Sigmoid colon (tissue), 4 donors: Measurements from ENCODE around the gene ATP13A2.

Experiments used
- POLR2A ChIP-seq, 2 donors: fragments of 450-650 bp; IDR thresholded peaks; one replicate each; pipeline ENCODE4 v1.6.1; 2016; ENCODE audit warnings: antibody characterized with exemption in 2 of 2, mild to moderate bottlenecking in 2 of 2, moderate library complexity in 2 of 2
- POLR2AphosphoS5 ChIP-seq, 4 donors: sonication (generic); formaldehyde crosslinking; IDR thresholded peaks; one replicate each; pipeline ENCODE4 v1.6.1; 2017; ENCODE audit warnings: antibody characterized with exemption in 4 of 4
- TF ChIP-seq, protein P1 (sequence below), 4 experiments: fragments of 450-650 bp in 3 of 4; fragments of 200-600 bp in 1 of 4; IDR thresholded peaks; one replicate each; pipeline ENCODE4 v1.5.1; 2016 to 2019; ENCODE audit warnings: antibody characterized with exemption in 4 of 4, mild to moderate bottlenecking in 3 of 4, moderate library complexity in 2 of 4

DNA sequence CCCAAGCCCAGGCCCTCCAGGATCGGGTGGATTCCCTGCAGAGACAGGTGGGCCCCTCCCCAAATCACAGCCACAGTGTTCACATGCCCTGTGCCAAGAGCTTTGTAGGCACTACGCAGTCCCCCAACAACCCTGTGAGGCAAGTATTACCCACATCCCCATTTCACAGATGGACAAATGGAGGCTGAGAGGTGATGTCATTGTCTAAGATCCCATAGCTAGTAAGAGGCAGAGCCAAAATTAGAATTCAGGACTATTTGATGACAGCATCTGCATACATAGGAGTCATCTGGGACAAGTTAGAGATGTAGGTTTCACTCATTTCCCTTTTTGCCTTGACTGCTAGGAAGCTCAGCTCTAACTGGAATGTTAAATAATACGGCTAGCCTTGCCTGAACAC, 43.4 kb downstream of the ATP13A2 start:
- TF ChIP-seq, protein P1, sequence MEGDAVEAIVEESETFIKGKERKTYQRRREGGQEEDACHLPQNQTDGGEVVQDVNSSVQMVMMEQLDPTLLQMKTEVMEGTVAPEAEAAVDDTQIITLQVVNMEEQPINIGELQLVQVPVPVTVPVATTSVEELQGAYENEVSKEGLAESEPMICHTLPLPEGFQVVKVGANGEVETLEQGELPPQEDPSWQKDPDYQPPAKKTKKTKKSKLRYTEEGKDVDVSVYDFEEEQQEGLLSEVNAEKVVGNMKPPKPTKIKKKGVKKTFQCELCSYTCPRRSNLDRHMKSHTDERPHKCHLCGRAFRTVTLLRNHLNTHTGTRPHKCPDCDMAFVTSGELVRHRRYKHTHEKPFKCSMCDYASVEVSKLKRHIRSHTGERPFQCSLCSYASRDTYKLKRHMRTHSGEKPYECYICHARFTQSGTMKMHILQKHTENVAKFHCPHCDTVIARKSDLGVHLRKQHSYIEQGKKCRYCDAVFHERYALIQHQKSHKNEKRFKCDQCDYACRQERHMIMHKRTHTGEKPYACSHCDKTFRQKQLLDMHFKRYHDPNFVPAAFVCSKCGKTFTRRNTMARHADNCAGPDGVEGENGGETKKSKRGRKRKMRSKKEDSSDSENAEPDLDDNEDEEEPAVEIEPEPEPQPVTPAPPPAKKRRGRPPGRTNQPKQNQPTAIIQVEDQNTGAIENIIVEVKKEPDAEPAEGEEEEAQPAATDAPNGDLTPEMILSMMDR (IDR thresholded peaks at IDR 0.05) = no peak
- TF ChIP-seq POLR2A (IDR thresholded peaks at IDR 0.05) = no peak
- TF ChIP-seq POLR2AphosphoS5 (IDR thresholded peaks at IDR 0.05) = no peak
